Caki2 (cell line): ENCODE measurements around the gene HSD11B2. TPM values are rescaled to one million over a fixed set of nuclear protein-coding genes. Genes with fewer than 3 reads are reported as not detected.

Source experiments
- DNase-seq: peaks from one replicate; pipeline ENCODE4 v3.0.0-alpha.2; 2015; ENCODE audit warnings: low read depth
- in situ Hi-C: cut with HindIII; loops from 2 replicates; pipeline ENCODE4 v1.10.0; 2016; ENCODE audit warnings: low sequenced_read_pairs, low pct_unique_long_range_greater_than_20kb, mixed read lengths
- total RNA-seq: library from RNA; depleted of rRNA; stranded (reverse); fragments of >200 nt; shearing (Covaris generic); gene quantifications from 2 replicates; pipeline ENCODE4 v1.2.3, GENCODE V29; 2014; ENCODE audit warnings: low replicate concordance

Gene HSD11B2
- total RNA-seq, 1 experiment from 2014 or later = not detected

GRCh38 chr16:67426950-67427349, 4.0 kb upstream of the HSD11B2 start:
- in situ Hi-C loops = no loop called here
- no peak for DNase-seq

GRCh38 chr16:67428146-67428731, 2.7 kb upstream of the HSD11B2 start:
- DNase-seq = no peak
- in situ Hi-C loops = no loop called here

DNA sequence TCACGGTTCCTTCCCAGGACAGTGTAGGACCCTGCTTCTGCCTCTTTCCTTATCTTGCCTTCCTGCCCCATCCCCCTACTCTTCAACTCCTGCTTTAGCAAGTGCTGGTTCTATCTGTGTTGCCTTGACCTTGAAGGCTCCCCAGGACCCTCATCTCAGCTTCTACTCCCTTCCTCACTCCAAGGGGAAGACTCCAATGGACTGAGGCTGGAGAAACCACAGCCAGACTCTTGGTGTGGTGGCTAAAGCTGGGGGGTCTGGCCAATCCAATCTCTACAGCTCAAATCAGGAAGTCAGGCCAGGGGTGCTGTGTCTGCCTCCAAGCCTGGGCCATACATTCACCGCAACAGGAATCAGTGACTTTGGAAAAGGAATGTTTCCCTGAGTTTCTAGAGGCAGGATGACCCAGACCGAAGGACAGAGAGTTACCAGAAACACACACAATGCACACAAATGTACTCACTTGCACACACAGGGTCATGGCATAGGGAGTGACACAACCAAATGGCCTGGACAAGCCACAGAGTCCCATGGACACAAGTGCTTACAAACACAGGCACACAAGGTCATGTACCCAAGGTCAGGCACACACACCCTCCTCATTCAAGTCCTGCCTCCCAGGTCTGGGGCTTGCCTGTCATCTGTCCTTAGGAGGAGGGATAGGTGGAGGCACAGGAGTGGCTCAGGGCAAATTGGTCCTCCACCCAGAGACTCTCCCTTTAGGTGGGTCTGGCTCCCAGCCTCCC, 1.7 kb upstream of the HSD11B2 start:
- no peak for DNase-seq
- in situ Hi-C loops = no loop called here

GRCh38 chr16:67429799-67430503, 970 bp upstream of the HSD11B2 start:
- in situ Hi-C loops = no loop called here
- DNase-seq = no peak

DNA sequence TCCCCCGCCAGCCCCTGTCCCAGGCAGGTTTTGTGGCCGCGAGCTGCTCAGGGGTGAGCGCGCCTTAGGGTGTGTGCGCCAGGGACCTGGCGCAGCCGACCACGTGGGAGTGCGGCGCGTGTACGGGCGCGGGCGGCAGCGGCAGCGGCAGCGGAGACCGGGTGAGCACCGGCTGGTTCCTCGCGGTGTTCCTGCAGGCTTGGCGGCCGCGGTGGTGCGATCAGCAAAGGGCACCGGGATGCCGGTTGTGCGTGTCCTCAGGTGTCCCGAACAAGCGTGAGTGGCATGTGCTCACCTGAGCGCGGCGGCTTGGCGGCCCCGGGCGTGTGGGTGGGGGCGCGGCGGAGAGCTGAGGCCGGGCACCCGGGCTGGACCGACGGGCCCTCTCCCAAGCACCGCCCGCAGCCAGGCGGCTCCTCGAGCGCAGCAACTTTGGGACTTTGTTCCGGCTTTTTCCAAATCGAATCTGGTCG, 381 bp upstream of the HSD11B2 start:
- in situ Hi-C loops = no loop called here
- DNase-seq = no peak

DNA sequence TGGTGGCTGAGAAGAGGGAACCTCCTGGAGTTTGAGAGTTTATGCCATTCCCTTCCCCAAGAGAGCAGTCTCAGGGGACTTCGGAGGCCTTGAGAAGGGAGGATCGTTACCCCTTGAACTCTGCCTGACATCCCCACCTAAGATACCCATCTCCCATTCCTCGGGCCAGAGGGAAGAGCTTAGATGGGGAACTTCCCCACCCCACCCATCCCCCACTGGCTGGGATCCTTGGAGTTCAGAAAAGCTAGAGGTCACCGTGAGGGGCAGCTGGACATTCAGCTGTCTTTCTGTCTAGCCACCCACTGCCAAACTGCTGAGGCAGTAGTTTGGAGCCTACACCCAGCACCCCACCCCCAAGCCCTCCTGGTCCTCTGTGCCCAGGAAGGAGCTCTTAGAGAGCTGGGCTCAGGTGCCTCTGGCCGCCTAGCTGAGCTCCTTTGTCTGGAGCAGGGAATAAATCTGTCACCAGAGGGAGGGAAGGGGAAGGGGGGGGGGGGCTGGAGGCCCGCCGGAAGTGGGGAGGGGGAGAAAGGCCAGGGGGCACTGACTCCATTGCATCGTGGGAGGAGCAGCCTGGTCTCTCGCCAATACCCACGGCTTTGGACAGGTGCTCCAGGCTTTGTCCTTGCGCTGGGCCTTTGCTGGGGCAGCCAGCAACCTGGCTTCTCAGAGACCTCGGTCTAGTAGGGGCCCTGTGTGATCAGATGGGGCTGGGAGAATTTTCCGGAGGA, 1.0 kb downstream of the HSD11B2 start:
- DNase-seq = no peak
- in situ Hi-C loops = no loop called here

GRCh38 chr16:67432506-67432890, 1.6 kb downstream of the HSD11B2 start:
- DNase-seq = no peak
- in situ Hi-C loops = no loop called here

GRCh38 chr16:67433131-67433719, 2.3 kb downstream of the HSD11B2 start:
- DNase-seq = no peak
- in situ Hi-C loops = no loop called here

- in situ Hi-C loops = no loop called here
- no peak for DNase-seq
Measured at GRCh38 chr16:67435758-67436164, 4.8 kb downstream of the HSD11B2 start.

- in situ Hi-C loops = no loop called here
- no peak for DNase-seq
Measured at GRCh38 chr16:67436640-67437193, 5.8 kb downstream of the HSD11B2 start.

DNA sequence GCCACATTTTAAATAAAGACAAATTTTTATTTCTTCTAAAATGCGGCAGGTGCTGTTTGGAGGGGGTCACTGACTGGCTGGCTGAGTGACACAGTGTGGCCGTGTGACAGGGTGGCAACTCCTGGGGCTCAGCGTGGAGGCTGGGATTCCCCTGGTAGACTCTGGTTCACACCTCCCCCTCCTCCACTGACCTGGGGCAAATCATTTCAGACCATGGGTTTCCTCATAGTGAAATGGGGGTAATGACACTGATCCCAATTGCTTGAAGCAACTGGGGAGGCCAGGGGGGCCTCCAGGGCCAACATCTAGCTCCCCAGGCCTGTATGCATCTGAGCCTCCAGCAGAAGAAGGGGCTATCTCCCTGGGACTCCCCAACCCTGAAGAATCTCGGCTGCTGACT, 6.6 kb downstream of the HSD11B2 start:
- no peak for DNase-seq
- in situ Hi-C loops = no loop called here

- DNase-seq = no peak
- in situ Hi-C loops = no loop called here
Measured at GRCh38 chr16:67438098-67438791, 7.3 kb downstream of the HSD11B2 start.

DNA sequence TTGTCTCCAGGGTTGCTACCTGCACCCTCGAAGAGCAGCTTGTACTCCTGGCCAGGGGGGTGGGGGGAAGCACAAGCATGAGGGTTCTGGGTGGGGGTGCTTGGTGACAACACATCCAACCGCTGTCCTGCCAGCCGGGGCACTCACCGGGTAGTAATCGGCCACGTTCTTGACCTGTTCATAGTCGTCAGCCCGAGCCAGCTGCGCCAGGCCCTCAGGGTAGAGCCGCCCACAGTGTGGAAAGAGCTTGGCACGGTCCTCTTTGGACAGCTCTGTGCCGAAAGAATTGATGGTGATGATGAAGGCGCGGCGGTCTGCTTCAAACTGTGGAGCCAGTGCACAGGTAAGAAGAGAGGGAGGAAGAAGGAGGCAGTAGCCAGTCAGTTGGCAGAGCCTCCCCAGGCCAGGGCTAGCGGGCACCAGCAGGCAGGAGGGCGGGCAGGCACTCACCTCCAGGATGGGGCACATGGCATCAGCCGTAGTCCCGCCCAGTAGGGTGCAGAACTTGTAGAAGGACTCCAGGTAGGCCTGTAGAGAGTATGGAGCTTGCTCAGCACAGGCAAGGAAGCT, 8.0 kb downstream of the HSD11B2 start:
- no peak for DNase-seq
- in situ Hi-C loops = no loop called here

GRCh38 chr16:67441271-67441753, 10.4 kb downstream of the HSD11B2 start:
- in situ Hi-C loops = no loop called here

DNA sequence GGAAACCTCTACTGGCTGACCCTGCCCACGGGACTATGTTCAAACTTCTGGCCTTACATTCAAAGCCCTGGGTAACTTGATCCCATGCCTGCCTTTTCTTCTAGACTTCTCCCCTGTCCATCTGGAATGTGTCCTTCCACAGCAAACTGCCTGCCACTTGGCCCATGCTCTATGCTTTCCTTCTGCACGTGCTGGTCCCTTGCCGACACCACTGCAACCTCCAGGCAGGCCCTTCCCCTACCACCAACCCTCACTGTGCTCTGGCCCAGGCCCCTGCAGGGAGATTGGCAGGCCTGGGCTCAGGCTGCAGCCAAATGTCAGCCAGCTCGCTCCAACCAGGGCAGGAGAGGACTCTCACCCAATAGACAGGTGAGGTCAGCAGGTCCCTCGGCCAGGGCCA, 11.0 kb downstream of the HSD11B2 start:
- in situ Hi-C loops = no loop called here

More at GRCh38 chr16:67441271-67441753, 10.4 kb downstream of the HSD11B2 start:
- DNase-seq = no peak

GRCh38 chr16:67442581-67443255, 11.8 kb downstream of the HSD11B2 start:
- in situ Hi-C loops = no loop called here
- no peak for DNase-seq

More for the DNA sequence above, 11.0 kb downstream of the HSD11B2 start:
- no peak for DNase-seq

DNA sequence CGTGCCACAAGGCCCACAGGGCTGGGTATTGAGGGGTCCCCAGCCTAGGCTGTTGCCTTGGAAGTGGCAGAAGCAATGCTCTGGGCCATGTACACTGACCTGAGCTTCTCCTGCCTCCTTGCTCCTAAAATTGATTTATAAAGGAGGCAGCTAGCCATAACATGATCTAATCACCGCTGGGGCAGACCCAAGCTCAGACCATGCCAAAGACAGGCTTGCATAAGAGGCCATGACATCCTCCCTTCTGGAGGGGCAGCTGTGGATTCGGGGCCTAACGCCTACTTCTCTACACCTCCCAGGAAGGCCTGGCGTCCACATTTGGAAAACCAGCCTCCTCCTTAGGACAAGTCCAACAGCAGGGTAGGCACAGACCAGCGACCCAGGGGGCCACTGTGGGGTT, 12.3 kb downstream of the HSD11B2 start:
- in situ Hi-C loops = no loop called here
- no peak for DNase-seq
